Endothelial cell (in vitro differentiated cells): Measurements from ENCODE around the gene GJC2. TPM values are rescaled to one million over a fixed set of nuclear protein-coding genes. Genes with fewer than 3 reads are reported as not detected.

Experiments
- DNase-seq: peaks from one replicate; pipeline ENCODE4 v3.0.0; 2021; ENCODE audit warnings: low spot score
- H3K27ac Mint-ChIP-seq: one replicate; pipeline ENCODE4 v1.8.0; 2021; ENCODE audit warnings: mixed read lengths, inconsistent platforms; ENCODE audit not compliant: unreplicated experiment
- H3K27me3 Mint-ChIP-seq: one replicate; pipeline ENCODE4 v1.8.0; 2021; ENCODE audit warnings: mild to moderate bottlenecking, moderate library complexity, mixed read lengths, inconsistent platforms; ENCODE audit not compliant: unreplicated experiment
- H3K36me3 Mint-ChIP-seq: one replicate; pipeline ENCODE4 v1.8.0; 2021; ENCODE audit warnings: mild to moderate bottlenecking, low read depth, mixed read lengths, inconsistent platforms; ENCODE audit not compliant: unreplicated experiment
- H3K4me1 Mint-ChIP-seq: one replicate; pipeline ENCODE4 v1.8.0; 2021; ENCODE audit warnings: mild to moderate bottlenecking, mixed read lengths, inconsistent platforms; ENCODE audit not compliant: unreplicated experiment
- H3K4me3 Mint-ChIP-seq: one replicate; pipeline ENCODE4 v1.8.0; 2021; ENCODE audit warnings: mild to moderate bottlenecking, mixed read lengths, inconsistent platforms; ENCODE audit not compliant: unreplicated experiment
- H3K9me3 Mint-ChIP-seq: one replicate; pipeline ENCODE4 v1.8.0; 2021; ENCODE audit warnings: mixed read lengths, inconsistent platforms; ENCODE audit not compliant: unreplicated experiment
- total RNA-seq: library from RNA; stranded (reverse); fragmentation: NEBNext Ultra II Directional; extraction: Animal tissue kit (Norgen Biotek cat#: 25700); gene quantifications from one replicate; pipeline ENCODE4 v1.2.1, GENCODE V29; 2021; ENCODE audit not compliant: unreplicated experiment
- TF ChIP-seq, protein P1 (sequence below): fragments of 200-600 bp; sonication (generic); IDR thresholded peaks from one replicate; pipeline ENCODE4 v1.5.0; 2021; ENCODE audit warnings: antibody characterized with exemption; ENCODE audit not compliant: unreplicated experiment

The GJC2 gene
- total RNA-seq, 1 donor from 2014 or later: 13.0 TPM

DNA sequence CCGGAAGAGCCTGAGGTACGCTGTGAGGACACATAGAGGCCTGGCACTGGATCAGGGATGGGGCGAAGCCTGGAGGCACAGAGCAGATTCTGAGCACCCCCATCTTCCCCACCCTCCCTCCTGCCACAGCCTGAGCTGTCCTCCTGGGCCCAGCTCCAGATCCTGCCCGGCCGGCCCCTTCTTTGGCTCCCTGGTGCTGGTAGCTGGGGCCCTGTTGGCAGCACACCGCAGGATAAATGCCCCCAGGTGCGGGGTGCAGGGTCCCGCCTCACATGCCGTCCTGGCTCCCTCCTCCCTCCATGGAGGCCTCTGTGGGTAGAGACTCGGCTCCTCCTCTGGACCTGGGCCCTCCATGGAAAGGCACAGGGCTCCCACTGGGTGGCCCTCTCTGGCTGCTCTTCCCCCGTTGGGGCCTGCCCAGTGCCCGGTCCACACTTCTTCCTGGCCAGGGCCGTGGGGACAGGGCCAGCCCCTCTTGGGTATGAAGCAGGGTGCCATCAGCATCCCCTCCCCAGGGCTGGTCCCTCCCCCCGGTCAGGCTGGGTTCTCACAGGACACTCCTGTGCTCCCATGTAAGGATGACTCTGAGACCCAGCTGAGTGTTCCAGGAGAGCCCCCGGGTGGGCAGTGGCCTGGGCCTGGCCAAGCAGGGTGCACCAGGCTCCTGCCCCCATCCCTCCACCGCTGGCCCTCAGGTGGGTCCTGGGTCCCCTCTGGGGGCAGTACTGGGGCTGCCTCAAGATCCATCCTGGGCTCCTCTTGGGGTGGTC, 57.0 kb downstream of the GJC2 start:
- Mint-ChIP-seq H3K4me3 (no peak overlapping the region), H3K9me3 (no peaks in the 10 kb centered on the region), H3K27ac (no peak overlapping the region), H3K36me3 (no peaks in the 10 kb centered on the region), H3K4me1 (no peaks in the 10 kb centered on the region), H3K27me3 (peaks cover 5% of the 10 kb centered on the region)
- TF ChIP-seq, protein P1, sequence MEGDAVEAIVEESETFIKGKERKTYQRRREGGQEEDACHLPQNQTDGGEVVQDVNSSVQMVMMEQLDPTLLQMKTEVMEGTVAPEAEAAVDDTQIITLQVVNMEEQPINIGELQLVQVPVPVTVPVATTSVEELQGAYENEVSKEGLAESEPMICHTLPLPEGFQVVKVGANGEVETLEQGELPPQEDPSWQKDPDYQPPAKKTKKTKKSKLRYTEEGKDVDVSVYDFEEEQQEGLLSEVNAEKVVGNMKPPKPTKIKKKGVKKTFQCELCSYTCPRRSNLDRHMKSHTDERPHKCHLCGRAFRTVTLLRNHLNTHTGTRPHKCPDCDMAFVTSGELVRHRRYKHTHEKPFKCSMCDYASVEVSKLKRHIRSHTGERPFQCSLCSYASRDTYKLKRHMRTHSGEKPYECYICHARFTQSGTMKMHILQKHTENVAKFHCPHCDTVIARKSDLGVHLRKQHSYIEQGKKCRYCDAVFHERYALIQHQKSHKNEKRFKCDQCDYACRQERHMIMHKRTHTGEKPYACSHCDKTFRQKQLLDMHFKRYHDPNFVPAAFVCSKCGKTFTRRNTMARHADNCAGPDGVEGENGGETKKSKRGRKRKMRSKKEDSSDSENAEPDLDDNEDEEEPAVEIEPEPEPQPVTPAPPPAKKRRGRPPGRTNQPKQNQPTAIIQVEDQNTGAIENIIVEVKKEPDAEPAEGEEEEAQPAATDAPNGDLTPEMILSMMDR: no peak
- no peak for DNase-seq

DNA sequence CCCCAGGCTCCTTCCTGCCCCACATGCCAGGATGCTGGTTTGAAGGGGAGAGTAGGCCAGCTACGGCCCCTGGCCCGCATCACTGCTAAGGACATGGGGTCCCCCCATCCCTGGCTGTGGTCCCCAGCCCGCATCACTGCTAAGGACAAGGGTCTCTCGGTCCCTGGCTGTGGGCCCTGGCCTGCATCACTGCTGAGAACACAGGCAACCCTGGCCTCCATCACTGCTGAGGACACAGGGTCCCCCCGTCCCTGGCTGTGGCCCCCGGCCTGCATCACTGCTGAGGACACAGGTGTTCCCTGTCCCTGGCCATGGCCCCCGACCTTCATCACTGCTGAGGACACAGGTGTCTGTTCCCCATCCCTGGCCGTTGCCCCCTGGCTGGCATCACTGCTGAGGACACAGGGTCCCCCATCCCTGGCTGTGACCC, 57.7 kb downstream of the GJC2 start:
- no peaks in the 10 kb centered on the region for H3K4me1 Mint-ChIP-seq
- no peaks in the 10 kb centered on the region for H3K9me3 Mint-ChIP-seq
- TF ChIP-seq, protein P1: no peak
- no peak for DNase-seq
- no peak overlapping the region for H3K4me3 Mint-ChIP-seq
- H3K36me3 Mint-ChIP-seq: no peaks in the 10 kb centered on the region
- no peak overlapping the region for H3K27ac Mint-ChIP-seq
- peaks cover 5% of the 10 kb centered on the region for H3K27me3 Mint-ChIP-seq

DNA sequence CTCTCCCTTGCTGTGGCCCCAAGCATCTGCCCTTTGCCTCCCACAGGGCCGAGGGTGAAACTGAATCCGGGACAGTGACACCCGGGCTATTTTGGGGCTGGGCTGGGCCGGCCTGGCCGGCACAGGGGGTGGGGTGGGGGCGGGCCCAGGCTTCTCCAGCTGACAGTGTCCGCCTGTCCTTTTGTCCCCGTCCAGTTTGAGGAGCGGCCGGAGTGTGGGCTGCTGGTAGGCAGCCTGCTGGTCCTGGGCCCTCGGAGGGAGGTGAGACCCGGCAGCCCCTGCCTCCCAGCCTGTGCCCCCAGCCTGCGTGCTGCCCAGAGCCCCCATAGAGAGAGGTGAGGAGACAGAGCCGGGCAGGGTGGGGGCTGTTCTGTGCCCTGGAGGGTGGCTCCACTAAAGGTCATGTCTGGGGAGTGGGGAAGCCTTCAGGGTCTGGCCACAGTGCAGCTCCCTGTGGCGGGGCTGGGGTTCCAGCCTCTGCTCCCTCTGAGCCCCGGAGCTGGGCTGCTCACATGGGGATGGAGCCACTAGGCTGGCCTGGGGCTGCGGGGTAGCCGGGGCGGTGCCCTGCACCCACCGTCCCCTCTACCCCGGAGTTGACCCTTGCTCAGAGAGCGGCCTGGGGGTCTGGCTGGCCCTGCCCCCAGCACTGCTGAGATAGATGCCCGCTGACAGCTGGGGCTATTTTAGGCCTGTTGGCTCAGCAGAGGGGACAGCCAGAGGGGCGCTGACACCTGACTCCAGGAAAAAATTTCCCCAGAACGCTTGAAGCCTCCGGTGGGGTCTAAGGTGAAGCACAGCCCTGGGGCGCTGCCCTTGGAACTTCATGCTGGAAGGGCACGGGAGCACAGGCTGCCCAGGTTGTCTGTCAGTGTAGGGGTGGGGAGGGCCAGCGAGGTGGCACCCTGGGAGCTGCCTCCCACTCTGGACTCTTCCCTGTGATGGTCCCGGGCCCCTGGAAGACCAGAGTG, 58.4 kb downstream of the GJC2 start, which contains the start of gene OBSCN:
Gene OBSCN, plus strand, starts transcription at position 194 of the 971 bp plus-strand sequence. CDS start 3,740 bp downstream, outside the sequence.
- TF ChIP-seq, protein P1: no peak
- Mint-ChIP-seq H3K27ac (no peak within 1 kb of the TSS), H3K4me1 (no peaks in the 10 kb centered on the region), H3K36me3 (no peaks in the 10 kb centered on the region), H3K9me3 (no peaks in the 10 kb centered on the region), H3K27me3 (peaks cover 5% of the 10 kb centered on the region), H3K4me3 (no peak within 1 kb of the TSS)
- DNase-seq: no peak

DNA sequence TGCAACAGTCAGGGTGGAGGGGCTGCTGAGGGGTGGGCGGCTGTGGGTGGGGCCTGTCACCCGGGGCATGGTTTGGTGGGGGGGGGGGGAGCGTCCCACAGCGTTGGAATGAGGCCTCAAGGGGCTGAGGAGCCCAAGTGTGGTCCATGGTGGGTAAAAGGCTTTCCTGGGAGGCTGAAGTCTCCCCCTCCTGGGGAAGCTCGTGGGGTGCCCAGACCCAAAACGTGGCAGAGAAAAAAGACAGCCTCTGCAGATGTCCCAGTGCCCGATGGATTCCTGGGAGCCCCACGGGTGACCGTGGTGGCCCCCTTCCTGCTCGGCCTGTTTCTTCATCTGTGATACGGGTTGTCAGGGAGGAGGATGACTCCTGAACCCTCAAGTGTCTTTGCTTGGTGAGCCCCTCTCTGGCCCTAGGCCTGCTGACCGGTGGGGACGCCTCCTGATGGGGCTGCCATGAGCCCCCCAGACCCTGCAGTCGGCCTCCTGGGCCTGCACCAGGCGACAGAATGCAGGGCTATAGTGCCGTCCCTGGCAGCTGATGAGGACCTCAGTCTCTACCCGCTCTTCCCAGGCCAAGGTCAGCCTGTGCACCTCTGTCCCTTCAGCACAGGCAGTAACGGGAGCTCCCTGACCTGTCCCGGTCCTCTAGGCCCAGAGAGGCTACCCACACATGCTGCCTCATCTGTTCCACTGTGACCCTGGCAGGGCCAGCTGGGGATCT, 59.3 kb downstream of the GJC2 start:
- Mint-ChIP-seq H3K4me1 (no peaks in the 10 kb centered on the region), H3K36me3 (no peaks in the 10 kb centered on the region), H3K27ac (no peak overlapping the region), H3K27me3 (peaks cover 5% of the 10 kb centered on the region), H3K4me3 (no peak overlapping the region), H3K9me3 (no peaks in the 10 kb centered on the region)
- DNase-seq: no peak
- TF ChIP-seq, protein P1: no peak

Other genes with a start within 250 kb of the GJC2 start
- 1.0 TPM for gene WNT9A, start 202.0 kb upstream of the GJC2 start, total RNA-seq
- gene WNT3A, start 142.9 kb upstream of the GJC2 start, total RNA-seq: not detected
- 393 TPM for gene ARF1, start 67.2 kb upstream of the GJC2 start, total RNA-seq
- gene C1orf35, start 46.6 kb upstream of the GJC2 start, total RNA-seq: 23.2 TPM
- 47.5 TPM for gene MRPL55, start 40.6 kb upstream of the GJC2 start, total RNA-seq
- gene GUK1, start 9.7 kb upstream of the GJC2 start, total RNA-seq: 280 TPM
- gene IBA57, start 15.9 kb downstream of the GJC2 start, total RNA-seq: 11.5 TPM
- 16.9 TPM for gene OBSCN, start 58.1 kb downstream of the GJC2 start, total RNA-seq